Activated T-cell treated with anti-CD3 and anti-CD28 coated beads for 48 hours (primary cell): ENCODE measurements around the gene TIAM2.

Source experiments
- DNase-seq: peaks from one replicate; pipeline ENCODE4 v3.0.0-alpha.2; 2020; ENCODE audit warnings: low read depth

Gene TIAM2

GRCh38 chr6:155064303-155064702 lies 69.2 kb downstream of the TIAM2 start:
- DNase-seq, result no peak

- no peak for DNase-seq
These were observed 71.2 kb downstream of the TIAM2 start for GRCh38 chr6:155066361-155066760.

- DNase-seq, result no peak
These were observed 72.0 kb downstream of the TIAM2 start for GRCh38 chr6:155066921-155067680.

DNA sequence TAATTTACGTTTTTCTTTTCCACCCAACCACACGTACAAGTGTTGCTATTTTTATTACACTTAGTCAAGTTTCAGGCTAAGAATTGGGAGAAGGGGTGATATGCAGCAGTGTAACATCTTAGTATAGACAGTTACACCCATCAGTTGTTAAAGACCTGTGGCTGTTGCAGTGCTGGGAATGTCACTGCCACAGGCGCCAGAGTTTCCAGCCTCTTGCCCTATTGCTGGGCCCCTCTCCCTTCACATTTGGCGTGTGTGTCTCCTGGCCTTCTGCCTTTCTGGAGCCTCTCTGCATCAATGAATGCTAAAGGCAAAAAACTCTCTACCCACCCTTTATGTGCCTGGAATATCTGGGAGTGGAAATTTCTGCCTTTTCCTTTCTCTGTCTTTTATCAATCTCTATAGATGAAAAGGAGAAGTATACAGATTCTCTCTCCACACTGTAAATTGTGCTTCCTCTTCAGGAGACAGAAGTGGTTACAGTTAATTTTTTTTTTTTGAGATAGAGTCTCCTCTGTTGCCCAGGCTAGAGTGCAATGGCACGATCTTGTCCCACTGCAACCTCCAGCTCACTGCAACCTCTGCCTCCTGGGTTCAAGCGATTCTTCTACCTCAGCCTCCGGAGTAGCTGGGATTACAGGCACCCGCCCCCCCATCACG lies 73.0 kb downstream of the TIAM2 start:
- no peak for DNase-seq

DNA sequence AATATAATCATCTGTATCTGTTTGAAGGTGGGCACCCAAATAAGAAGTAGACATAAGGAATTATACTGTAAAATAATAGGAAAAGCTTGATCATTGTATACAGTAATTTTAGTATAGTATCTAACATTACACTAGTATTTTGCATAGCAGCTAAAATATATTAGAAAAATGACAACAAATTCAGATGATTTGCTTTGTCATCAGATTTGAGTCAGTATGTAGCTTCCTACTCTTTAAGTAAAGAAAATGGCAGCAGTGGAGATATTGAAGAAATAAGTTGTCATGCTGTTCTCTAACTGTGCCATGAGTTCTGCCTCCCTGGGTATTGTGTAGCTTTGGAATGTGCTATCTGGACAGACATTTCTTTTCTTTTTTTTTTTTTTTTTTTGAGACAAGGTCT lies 74.4 kb downstream of the TIAM2 start:
- DNase-seq, result no peak

GRCh38 chr6:155075930-155076695 lies 81.0 kb downstream of the TIAM2 start:
- DNase-seq, result no peak

GRCh38 chr6:155077331-155077730 lies 82.2 kb downstream of the TIAM2 start:
- no peak for DNase-seq

GRCh38 chr6:155077784-155078183 lies 82.7 kb downstream of the TIAM2 start:
- DNase-seq, result no peak

DNA sequence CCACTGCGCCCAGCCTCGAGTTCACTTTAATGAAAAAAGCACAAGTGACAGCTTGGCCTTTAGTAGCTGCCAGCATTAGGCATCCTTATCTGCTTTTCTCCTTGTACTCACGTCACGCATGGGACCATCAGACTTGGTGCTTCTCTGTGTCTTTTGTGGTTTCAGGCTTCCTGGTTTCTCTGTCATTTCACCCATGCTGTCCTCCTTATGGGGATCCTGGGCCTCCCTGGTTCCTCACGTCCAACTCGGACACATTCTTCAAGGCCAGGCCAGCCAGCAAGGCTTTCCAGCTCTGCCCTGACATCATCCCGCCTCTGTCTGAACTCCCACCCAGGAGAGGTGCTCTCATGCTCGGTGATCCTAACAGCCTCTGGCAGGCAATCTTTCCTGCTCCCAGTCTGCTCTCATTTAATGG lies 83.2 kb downstream of the TIAM2 start:
- DNase-seq, result no peak

GRCh38 chr6:155079985-155080452 lies 84.9 kb downstream of the TIAM2 start:
- DNase-seq, result no peak

DNA sequence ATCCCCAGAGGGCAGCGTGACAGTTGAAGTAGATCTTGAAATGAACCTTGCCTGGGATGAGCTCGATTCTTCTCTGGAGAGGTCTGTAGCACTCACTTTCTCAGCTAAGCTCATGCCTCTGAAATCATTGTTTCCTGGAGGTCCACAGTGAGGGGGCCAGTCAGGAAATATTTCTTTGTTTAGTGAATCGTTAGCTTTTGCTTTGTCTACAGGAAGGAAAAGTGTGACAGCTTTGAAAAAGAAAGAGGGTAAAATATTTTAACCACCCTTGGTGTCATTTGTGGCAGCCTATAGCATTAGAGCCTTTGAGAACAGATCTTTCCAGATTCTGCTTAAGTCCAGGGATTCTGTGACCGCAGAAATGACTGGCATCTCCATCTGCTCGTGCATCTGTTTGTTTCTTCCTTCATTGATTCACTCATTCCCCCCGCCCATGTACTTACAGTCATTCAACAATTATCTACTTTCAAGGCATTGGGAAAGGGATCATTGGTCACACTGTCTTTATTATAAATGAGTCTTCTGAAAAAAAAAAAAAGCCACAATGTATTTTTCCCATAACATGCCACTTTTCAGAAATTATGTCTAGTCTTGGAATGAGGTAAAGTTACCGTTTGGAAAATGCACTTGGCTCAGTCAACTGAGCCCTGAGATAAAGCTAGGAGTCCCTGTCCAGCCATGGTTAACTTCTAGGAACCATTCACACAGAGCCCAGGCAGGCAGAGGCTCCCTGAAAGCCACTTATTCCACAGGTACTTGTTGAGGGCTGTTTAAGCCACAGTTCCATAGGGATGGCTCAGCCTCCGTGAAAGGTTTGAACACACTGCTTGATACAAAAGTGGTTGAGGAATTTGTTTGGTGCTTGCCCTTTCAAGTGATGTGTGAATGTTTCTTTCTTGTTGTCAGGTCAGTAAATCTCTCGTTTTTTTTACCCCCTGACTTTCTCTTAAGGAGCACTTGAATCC lies 86.0 kb downstream of the TIAM2 start:
- no peak for DNase-seq

DNA sequence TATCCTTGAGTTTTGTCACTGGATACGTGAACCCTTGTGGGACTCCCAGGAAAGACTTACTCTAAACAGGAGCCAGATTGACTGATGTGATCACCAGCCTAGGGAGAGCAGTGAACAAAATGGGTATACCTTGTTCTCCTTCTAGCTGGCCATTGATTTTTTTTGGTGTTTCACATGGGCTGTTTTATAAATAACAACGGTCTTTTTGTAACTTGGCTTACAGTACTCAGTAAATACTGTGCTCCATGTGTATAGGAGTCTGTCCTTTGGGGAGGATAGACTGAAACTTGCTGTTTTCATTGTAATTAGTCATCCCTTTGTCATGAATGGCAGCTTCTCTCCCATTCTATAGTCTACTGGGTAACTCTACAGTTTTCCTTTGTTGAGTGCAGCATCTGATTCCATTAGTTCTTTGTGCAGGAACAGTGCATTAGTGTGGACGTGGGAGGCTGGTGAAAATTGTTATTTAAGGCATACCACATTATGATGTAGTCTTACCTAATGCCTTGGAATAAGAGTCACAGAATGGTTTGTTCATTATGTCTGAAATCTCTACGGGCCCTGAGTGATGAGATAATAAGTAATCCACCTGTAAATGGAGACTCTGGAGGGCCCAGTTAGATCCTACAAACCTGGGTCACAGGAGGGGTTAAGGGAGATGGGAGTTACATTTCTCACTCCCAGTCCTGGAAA lies 89.5 kb downstream of the TIAM2 start:
- DNase-seq, result no peak

GRCh38 chr6:155085582-155086257 lies 90.6 kb downstream of the TIAM2 start:
- no peak for DNase-seq

- DNase-seq, result no peak
These were observed 93.7 kb downstream of the TIAM2 start for GRCh38 chr6:155088856-155089255.

DNA sequence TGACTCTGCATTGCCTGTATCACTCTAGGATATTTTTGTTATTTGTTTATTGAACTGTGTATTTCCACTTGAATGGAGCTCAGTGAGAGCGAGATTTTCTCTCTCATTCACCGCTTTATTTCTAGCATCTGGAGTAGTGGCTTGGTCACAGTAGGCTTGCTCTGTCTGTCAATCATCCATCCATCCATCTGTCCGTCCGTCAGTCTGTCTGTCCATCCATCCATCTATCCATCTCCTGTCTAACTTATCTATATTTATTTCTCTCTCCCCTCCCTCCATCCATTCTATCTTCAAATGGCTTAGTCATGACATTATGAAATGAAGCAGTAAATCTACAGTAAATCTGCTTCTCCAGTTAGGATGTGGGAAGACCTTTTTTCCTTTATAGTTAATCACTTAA lies 94.6 kb downstream of the TIAM2 start:
- DNase-seq, result no peak

DNA sequence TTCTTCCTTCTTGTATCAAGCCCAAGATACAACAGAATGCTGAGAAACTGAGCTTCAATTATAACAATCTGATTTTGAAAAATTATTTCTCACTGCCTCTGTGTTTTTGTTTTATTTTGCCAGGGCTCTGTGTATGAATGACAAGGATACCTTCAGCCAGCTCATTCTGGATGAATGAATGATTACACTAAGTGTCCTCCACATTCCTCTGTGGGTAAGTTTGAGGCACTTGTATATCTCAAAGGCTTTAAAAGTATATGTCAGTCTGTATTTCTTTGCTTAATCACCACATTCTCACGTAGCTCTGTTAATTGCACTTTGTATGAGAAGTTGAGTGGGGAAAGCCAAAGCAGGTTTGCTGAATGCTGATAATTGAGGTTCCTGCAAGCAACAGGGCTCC lies 95.1 kb downstream of the TIAM2 start:
- DNase-seq, result no peak

GRCh38 chr6:155091756-155092155 lies 96.6 kb downstream of the TIAM2 start:
- no peak for DNase-seq

GRCh38 chr6:155093430-155093829 lies 98.3 kb downstream of the TIAM2 start:
- no peak for DNase-seq

DNA sequence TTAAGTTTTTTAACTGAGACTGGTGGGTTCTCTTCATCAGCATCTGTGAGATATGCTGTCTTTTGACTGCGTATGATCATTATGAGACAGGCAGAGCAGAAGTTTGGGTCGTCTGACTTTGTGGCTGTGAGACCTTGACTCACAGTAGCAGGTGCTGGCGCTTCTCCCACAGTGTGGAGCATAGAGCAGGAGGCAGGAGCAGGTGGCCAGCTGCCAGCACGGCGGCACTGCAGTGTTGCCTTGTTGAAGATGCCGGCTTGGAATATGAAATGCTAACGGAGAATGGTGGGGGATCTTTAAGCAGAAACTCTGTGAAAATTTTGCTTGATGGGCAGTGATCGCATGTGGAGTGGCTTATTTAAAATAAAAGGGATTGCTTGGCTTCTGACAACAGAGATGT lies 105.0 kb downstream of the TIAM2 start:
- DNase-seq, result no peak

- no peak for DNase-seq
These were observed 105.5 kb downstream of the TIAM2 start for GRCh38 chr6:155100591-155100990.
